Measurements from ENCODE around the gene TRIM47. TPM values are rescaled to one million over a fixed set of nuclear protein-coding genes. Genes with fewer than 3 reads are reported as not detected.

Gene TRIM47
- polyA plus RNA-seq, 1 experiment: 3.2 TPM

- no peak for TF ChIP-seq CTCF (IDR thresholded peaks at IDR 0.05; ENCODE audit: insufficient read depth, low read depth, low read length)
Measured at GRCh38 chr17:75832652-75833400, 45.6 kb downstream of the TRIM47 start.

GRCh38 chr17:75832164-75832651, 46.2 kb downstream of the TRIM47 start:
- CTCF ChIA-PET: interaction anchor here (0.8 to 1.5 kb wide), 2 partner anchors 67 to 79 kb away, joined by 4 to 7 read pairs; partner anchors contain the start of gene GALK1
- POLR2A ChIA-PET: no interaction called here
- no peak overlapping the region for H3K4me3 ChIP-seq (ENCODE audit: low read depth, low read length)
- H3K36me3 ChIP-seq (ENCODE audit: control insufficient read depth, insufficient read depth, low read length): no peaks in the 10 kb centered on the region
- no peak for TF ChIP-seq CTCF (IDR thresholded peaks at IDR 0.05; ENCODE audit: insufficient read depth, low read depth, low read length)
- no peaks in the 10 kb centered on the region for H3K27me3 ChIP-seq (ENCODE audit: control insufficient read depth, insufficient read depth, low read length)
- DNase-seq (ENCODE audit: low read depth): no peak

More at GRCh38 chr17:75832652-75833400, 45.6 kb downstream of the TRIM47 start:
- Histone ChIP-seq H3K36me3 (ENCODE audit: control insufficient read depth, insufficient read depth, low read length) (no peaks in the 10 kb centered on the region), H3K4me3 (ENCODE audit: low read depth, low read length) (no peak overlapping the region), H3K27me3 (ENCODE audit: control insufficient read depth, insufficient read depth, low read length) (no peaks in the 10 kb centered on the region)
- POLR2A ChIA-PET: no interaction called here
- DNase-seq (ENCODE audit: low read depth): no peak
- CTCF ChIA-PET: interaction anchor here (0.7 to 1.5 kb wide), 4 partner anchors 27 to 79 kb away, joined by 3 to 7 read pairs (median 4); partner anchors contain the start of gene GALK1

- Histone ChIP-seq H3K27me3 (ENCODE audit: control insufficient read depth, insufficient read depth, low read length) (no peaks in the 10 kb centered on the region), H3K36me3 (ENCODE audit: control insufficient read depth, insufficient read depth, low read length) (no peaks in the 10 kb centered on the region; the same call in 1 of the 2 replicates), H3K4me3 (ENCODE audit: low read depth, low read length) (no peak overlapping the region)
- ChIA-PET CTCF (interaction anchor here (1.0 to 6.8 kb wide), 8 partner anchors 10 to 77 kb away, joined by 4 to 56 read pairs (median 9); partner anchors contain the start of gene GALK1), POLR2A (no interaction called here)
- DNase-seq (ENCODE audit: low read depth): no peak
- no peak for TF ChIP-seq CTCF (IDR thresholded peaks at IDR 0.05; ENCODE audit: insufficient read depth, low read depth, low read length)
Measured at GRCh38 chr17:75831032-75831571, 47.3 kb downstream of the TRIM47 start.

- no peak overlapping the region for H3K4me3 ChIP-seq (ENCODE audit: low read depth, low read length)
- ChIA-PET CTCF (interaction anchor here (0.7 to 6.8 kb wide), 11 partner anchors 9 to 76 kb away, joined by 3 to 56 read pairs (median 4); partner anchors contain the start of gene GALK1), POLR2A (no interaction called here)
- DNase-seq (ENCODE audit: low read depth): no peak
- TF ChIP-seq CTCF (IDR thresholded peaks at IDR 0.05; ENCODE audit: insufficient read depth, low read depth, low read length): peak; percentile 57
- no peaks in the 10 kb centered on the region for H3K27me3 ChIP-seq (ENCODE audit: control insufficient read depth, insufficient read depth, low read length)
- H3K36me3 ChIP-seq (ENCODE audit: control insufficient read depth, insufficient read depth, low read length): no peaks in the 10 kb centered on the region; the same call in 1 of the 2 replicates
Measured at GRCh38 chr17:75830164-75831031, 48.0 kb downstream of the TRIM47 start.

All from BJ (cell line).